Measurements from ENCODE around the gene DRC3. TPM values are rescaled to one million over a fixed set of nuclear protein-coding genes. Genes with fewer than 3 reads are reported as not detected.

DRC3 gene
- total and polyA plus RNA-seq, 2 donors (not counting 1 experiment from before 2014, with no cell fraction given), result 0.17 TPM; not detected in 1

GRCh38 chr17:17964710-17965109, 8.0 kb upstream of the DRC3 start:
- WGBS (ENCODE audit: insufficient coverage), result 86% methylated on average over 2 of the region's 4 CpGs
- no peak overlapping the region for H3K9ac ChIP-seq (ENCODE audit: low read length)
- ATAC-seq (ENCODE audit: low read depth) (no peak), DNase-seq (no peak)
- H3K4me2 ChIP-seq (replicated peaks; ENCODE audit: low read depth, low read length, poor library complexity, severe bottlenecking), result no peak overlapping the region
- H3K36me3 ChIP-seq (replicated peaks in 1 of 2; ENCODE audit: control extremely low read depth in 1 of 2, control insufficient read depth in 1 of 2, extremely low read depth in 1 of 2, insufficient read depth in 2 of 2, low read length in 1 of 2), result no peaks in the 10 kb centered on the region
- no peak overlapping the region for H3K4me3 ChIP-seq (ENCODE audit: control extremely low read depth in 1 of 5, extremely low read depth in 1 of 5, insufficient read depth in 1 of 5, low read depth in 2 of 5, low read length in 4 of 5)
- peaks cover 3 to 4% of the 10 kb centered on the region in 2 donors for H3K4me1 ChIP-seq (ENCODE audit: control insufficient read depth in 2 of 2, insufficient read depth in 2 of 2, low read length in 2 of 2)
- Mint-ChIP-seq H3K27ac (no peak overlapping the region), H3K27me3 (no peaks in the 10 kb centered on the region), H3K4me1 (peaks cover 28% of the 10 kb centered on the region), H3K9me3 (ENCODE audit: insufficient read depth) (no peaks in the 10 kb centered on the region), H3K4me3 (no peak overlapping the region)
- H3K27me3 ChIP-seq (replicated peaks in 1 of 4; ENCODE audit: control extremely low read depth in 1 of 4, control insufficient read depth in 3 of 4, insufficient read depth in 4 of 4, low read length in 3 of 4), result no peaks in the 10 kb centered on the region
- CTCF ChIA-PET, result interaction anchor here (0.5 kb wide), 1 partner anchor 9 kb away, joined by 3 read pairs; no protein-coding TSS in a partner anchor
- no peak for TF ChIP-seq EZH2 (IDR thresholded peaks at IDR 0.05; ENCODE audit: borderline replicate concordance, insufficient read depth, low read depth, low read length, poor library complexity, severe bottlenecking)
- TF ChIP-seq, protein P1, sequence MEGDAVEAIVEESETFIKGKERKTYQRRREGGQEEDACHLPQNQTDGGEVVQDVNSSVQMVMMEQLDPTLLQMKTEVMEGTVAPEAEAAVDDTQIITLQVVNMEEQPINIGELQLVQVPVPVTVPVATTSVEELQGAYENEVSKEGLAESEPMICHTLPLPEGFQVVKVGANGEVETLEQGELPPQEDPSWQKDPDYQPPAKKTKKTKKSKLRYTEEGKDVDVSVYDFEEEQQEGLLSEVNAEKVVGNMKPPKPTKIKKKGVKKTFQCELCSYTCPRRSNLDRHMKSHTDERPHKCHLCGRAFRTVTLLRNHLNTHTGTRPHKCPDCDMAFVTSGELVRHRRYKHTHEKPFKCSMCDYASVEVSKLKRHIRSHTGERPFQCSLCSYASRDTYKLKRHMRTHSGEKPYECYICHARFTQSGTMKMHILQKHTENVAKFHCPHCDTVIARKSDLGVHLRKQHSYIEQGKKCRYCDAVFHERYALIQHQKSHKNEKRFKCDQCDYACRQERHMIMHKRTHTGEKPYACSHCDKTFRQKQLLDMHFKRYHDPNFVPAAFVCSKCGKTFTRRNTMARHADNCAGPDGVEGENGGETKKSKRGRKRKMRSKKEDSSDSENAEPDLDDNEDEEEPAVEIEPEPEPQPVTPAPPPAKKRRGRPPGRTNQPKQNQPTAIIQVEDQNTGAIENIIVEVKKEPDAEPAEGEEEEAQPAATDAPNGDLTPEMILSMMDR (IDR thresholded peaks at IDR 0.05), result no peak
- POLR2A ChIA-PET, result no interaction called here
- H3K27ac ChIP-seq (ENCODE audit: low read length in 2 of 2), result no peak overlapping the region
- H3K79me2 ChIP-seq (ENCODE audit: control insufficient read depth, insufficient read depth, low read length), result peaks cover 63% of the 10 kb centered on the region
- H4K20me1 ChIP-seq (ENCODE audit: control insufficient read depth, insufficient read depth, low read length, poor library complexity, severe bottlenecking), result peaks cover 7% of the 10 kb centered on the region
- H3K9me3 ChIP-seq (ENCODE audit: control extremely low read depth in 1 of 3, control insufficient read depth in 2 of 3, insufficient read depth in 1 of 3, low read length in 2 of 3), result no peaks in the 10 kb centered on the region
- intact Hi-C loops (cut with micrococcal nuclease), result no loop called here
- no peak overlapping the region for H2AFZ ChIP-seq (ENCODE audit: insufficient read depth, low read depth, low read length, poor library complexity, severe bottlenecking)

DNA sequence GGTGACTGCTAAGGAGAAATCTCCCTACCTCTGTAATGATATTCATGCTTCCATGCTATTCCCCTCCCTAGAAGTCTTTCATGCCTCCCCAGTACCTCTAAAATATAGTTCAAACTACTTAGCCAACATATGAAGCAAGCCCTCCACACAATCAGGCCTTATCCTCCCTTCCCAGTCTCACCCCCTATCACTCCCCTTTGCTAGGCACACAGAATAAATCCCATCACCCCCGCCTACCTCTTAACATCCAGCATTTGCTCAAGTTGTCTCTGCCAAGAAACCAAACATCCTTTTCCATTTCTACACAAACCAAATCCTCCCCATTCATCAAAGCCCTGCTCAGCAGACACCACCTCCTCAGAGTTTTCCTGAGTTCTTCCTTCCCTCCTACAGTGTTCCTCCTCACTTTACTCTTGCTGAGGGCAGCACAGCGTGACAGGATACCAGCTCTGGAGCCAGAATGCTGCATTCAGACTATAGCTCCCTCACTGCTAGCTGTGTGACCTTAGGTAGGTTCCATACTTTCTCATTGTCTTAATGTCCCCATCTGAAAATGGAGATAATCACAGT, 7.4 kb upstream of the DRC3 start:
- intact Hi-C loops (cut with micrococcal nuclease), result no loop called here
- no peak overlapping the region for H3K4me3 Mint-ChIP-seq
- ChIA-PET POLR2A (no interaction called here), CTCF (interaction anchor here (0.5 kb wide), 1 partner anchor 10 kb away, joined by 3 read pairs; no protein-coding TSS in a partner anchor)
- no peak overlapping the region for H3K4me3 ChIP-seq (ENCODE audit: control extremely low read depth in 1 of 5, extremely low read depth in 1 of 5, insufficient read depth in 1 of 5, low read depth in 2 of 5, low read length in 4 of 5)
- peaks cover 22% of the 10 kb centered on the region for H3K4me1 Mint-ChIP-seq
- no peak overlapping the region for H2AFZ ChIP-seq (ENCODE audit: insufficient read depth, low read depth, low read length, poor library complexity, severe bottlenecking)
- H3K27ac Mint-ChIP-seq, result no peak overlapping the region
- TF ChIP-seq, protein P1 (IDR thresholded peaks at IDR 0.05), result no peak
- no peak for TF ChIP-seq EZH2 (IDR thresholded peaks at IDR 0.05; ENCODE audit: borderline replicate concordance, insufficient read depth, low read depth, low read length, poor library complexity, severe bottlenecking)
- ATAC-seq (ENCODE audit: low read depth), result no peak
- no peaks in the 10 kb centered on the region for H3K27me3 Mint-ChIP-seq
- H4K20me1 ChIP-seq (ENCODE audit: control insufficient read depth, insufficient read depth, low read length, poor library complexity, severe bottlenecking), result peaks cover 7% of the 10 kb centered on the region
- no peaks in the 10 kb centered on the region for H3K4me1 ChIP-seq (ENCODE audit: control insufficient read depth in 2 of 2, insufficient read depth in 2 of 2, low read length in 2 of 2)
- H3K4me2 ChIP-seq (replicated peaks; ENCODE audit: low read depth, low read length, poor library complexity, severe bottlenecking), result no peak overlapping the region
- peaks cover 65% of the 10 kb centered on the region for H3K79me2 ChIP-seq (ENCODE audit: control insufficient read depth, insufficient read depth, low read length)
- H3K27me3 ChIP-seq (replicated peaks in 1 of 4; ENCODE audit: control extremely low read depth in 1 of 4, control insufficient read depth in 3 of 4, insufficient read depth in 4 of 4, low read length in 3 of 4), result no peaks in the 10 kb centered on the region
- no peaks in the 10 kb centered on the region for H3K9me3 ChIP-seq (ENCODE audit: control extremely low read depth in 1 of 3, control insufficient read depth in 2 of 3, insufficient read depth in 1 of 3, low read length in 2 of 3)
- no peak overlapping the region for H3K27ac ChIP-seq (ENCODE audit: low read length in 2 of 2)
- H3K9ac ChIP-seq (ENCODE audit: low read length), result no peak overlapping the region
- 100% methylated on average over 2 of the region's 2 CpGs for WGBS (ENCODE audit: insufficient coverage)
- no peak for DNase-seq
- H3K9me3 Mint-ChIP-seq (ENCODE audit: insufficient read depth), result no peaks in the 10 kb centered on the region
- no peaks in the 10 kb centered on the region for H3K36me3 ChIP-seq (replicated peaks in 1 of 2; ENCODE audit: control extremely low read depth in 1 of 2, control insufficient read depth in 1 of 2, extremely low read depth in 1 of 2, insufficient read depth in 2 of 2, low read length in 1 of 2)

Data from B cell (primary cell).